Stomach (tissue), 4 donors: Measurements from ENCODE around the gene AFP.

ENCODE experiments used
- CTCF ChIP-seq, 7 experiments: fragments of 450-650 bp in 4 of 7; fragments of 200-600 bp in 3 of 7; sonication (generic) in 3 of 7; IDR thresholded peaks; one replicate each; pipeline ENCODE4 v1.5.1; 2016 to 2019; ENCODE audit warnings: antibody characterized with exemption in 7 of 7, control low read depth in 2 of 7, mild to moderate bottlenecking in 1 of 7
- EP300 ChIP-seq: sonication (generic); formaldehyde crosslinking; IDR thresholded peaks from one replicate; pipeline ENCODE4 v1.6.1; 2017; ENCODE audit warnings: antibody characterized with exemption
- POLR2A ChIP-seq, 4 donors: fragments of 450-650 bp; IDR thresholded peaks; one replicate each; pipeline ENCODE4 v1.6.1; 2016; ENCODE audit warnings: antibody characterized with exemption in 4 of 4, control low read depth in 2 of 4, mild to moderate bottlenecking in 1 of 4, moderate library complexity in 1 of 4
- POLR2AphosphoS5 ChIP-seq, 3 donors: sonication (generic); formaldehyde crosslinking; IDR thresholded peaks; one replicate each; pipeline ENCODE4 v1.6.1; 2016; ENCODE audit warnings: antibody characterized with exemption in 3 of 3

- TF ChIP-seq POLR2A (IDR thresholded peaks at IDR 0.05): no peak
- TF ChIP-seq CTCF (IDR thresholded peaks at IDR 0.05): no peak
- no peak for TF ChIP-seq POLR2AphosphoS5 (IDR thresholded peaks at IDR 0.05)
- no peak for TF ChIP-seq EP300
Measured at GRCh38 chr4:73411731-73412414, 24.1 kb upstream of the AFP start.
